GM19397 (cell line): Measurements from ENCODE around the gene INPP5D.
"Not testable (repeated sequence)": the region's sequence is repeated elsewhere in the genome, so short reads cannot be mapped to it uniquely, and the experiment has no call there.

Source experiments
- ATAC-seq: cut with Tn5 transposase; IDR thresholded peaks from one replicate; pipeline ENCODE4 v1.9.1; 2021; ENCODE audit warnings: mild to moderate bottlenecking, moderate library complexity; ENCODE audit not compliant: unreplicated experiment

INPP5D gene

DNA sequence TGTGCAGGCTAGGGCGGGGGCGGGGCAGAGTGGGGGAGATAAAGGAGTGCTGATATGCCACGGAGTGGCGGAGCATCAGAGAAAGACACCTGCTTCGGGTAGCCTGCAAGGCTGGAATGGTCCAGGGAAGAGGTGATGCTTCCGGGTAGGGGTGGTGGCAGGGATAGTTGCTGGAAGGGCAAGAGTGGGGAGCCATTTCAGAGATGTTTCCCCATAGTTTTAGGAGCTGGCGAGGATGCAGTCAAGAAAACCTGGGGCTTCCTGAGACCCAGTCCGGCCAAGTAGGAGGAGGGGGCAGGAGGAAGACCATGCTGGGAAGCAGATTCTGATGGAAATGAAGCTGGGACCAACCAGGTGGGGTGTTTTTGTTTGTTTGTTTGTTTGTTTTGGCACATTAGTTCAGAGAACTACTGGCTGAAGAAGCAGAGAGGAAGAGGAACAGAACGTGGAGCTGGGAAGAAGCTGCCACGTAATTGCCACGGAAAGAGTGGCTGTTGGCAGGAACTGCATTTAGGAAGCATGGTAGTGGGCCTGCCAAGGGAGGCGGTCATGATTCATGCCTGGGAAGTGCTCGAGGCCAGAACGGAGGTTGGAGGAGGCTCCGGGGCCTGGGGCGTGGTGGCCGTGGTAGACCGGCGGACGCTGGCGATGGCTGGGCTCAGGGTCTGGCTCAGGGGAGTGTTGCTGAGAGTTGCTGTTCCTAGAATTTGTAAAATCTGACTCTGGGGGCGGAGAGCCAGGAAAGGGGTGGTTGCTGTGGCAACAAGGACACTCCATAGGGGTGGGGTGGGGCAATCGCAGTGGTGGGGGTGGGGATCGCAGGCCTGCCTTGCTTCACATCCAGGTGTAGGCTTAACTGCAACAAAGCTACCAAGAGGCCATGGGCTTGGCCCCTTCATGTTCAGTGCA lies 8.6 kb upstream of the INPP5D start:
- no peak for ATAC-seq

DNA sequence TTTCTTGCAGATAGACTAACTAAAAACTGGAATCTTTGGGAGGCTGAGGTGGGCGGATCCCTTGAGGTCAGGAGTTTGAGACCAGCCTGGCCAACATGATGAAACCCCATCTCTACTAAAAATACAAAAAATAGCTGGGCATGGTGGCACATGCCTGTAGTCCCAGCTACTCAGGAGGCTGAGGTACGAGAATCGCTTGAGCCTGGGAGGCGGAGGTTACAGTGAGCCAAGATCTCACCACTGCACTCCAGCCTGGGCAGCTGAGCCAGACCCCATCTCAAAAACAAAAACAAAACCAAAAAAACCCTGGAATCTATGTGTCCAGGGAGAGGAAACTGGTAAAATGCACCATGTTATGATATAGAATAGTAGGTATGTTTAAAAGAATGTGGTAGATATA lies 7.6 kb upstream of the INPP5D start:
- not testable (repeated sequence) for ATAC-seq

DNA sequence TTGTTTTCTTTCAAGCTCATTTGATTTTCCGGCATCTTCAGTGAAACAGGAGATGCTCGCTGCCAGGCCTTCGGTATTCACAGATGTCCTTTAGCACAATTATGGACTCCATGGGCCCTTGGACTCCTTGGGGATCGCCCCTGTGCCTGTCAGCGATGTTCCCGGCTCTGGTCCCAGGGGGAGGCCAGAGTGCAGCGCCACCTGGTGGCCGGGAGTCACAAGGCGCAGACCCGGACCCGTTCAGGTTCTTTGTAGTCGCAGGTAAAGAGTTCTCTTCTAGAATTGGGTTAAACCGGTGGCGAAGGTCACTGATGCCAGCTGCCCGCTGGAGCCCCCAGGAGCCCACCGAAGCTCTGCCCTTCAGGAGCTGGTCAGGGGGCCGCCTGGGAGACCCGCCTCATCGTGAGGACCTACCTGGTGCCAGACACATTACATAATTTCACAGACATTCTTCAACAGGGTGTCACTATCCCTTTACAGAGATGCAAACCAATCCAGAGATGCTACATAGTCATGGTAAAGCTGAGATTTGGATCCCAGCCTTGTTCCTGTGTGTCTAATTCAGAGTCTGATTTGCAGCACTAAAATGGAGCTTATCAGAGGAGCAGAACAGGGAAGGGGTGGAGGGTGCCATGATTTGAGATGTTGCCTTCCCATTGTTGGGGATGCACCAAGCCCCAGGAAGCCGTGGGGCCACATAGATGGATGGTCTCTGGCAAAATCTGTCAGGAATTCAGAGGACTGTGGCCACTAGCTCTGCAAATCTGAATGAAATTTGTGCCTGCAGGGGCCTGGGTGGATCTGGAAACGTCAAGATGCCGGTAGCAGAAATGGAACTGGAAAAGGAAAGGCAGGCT lies 6.0 kb upstream of the INPP5D start:
- ATAC-seq: no peak

DNA sequence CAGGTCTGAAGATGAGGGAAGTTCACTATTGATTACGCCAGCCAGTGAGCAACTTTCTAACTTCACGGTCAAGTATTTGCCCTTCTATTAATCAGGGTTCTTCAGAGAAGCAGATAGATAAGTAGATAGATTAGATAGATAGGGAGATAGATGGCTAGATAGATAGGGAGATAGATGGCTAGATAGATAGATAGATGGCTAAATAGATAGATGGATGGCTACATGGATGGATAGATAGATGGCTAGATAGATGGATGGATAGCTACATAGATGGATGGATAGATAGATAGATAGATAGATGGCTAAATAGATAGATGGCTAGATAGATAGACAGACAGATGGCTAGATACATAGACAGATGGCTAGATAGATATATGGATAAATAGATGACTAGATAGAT lies 4.8 kb upstream of the INPP5D start:
- no peak for ATAC-seq

DNA sequence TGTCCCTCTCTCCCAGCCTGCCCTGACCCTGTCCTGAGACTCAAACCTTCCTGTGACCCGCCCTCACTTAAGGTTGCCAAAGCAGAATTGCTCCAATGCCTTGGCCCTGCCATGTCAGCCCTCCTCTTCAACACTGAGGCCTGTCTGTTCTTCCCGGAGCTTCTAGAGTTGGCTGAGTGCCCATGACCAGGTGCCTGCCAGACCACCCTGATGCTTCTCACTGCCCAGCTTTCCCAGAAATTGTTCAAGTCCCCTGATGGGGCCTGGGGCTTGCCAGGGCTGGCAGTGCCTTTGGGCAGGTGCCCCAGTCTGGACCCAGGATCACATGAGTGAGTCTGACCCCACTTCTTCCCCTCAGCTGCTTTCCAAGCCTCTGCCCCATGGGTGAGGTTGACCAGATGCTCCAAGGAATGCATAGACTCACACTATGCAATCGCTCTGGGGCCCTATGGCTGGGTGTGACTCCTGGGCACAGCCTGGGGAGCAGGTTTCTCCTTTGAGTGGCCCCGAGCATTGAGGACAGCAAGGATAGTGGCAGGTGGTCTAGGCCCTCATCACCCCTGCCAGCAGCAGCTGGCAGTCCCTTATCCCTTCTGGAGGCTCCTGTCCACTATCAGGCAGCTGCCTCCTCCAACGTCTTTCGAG lies 3.1 kb upstream of the INPP5D start:
- ATAC-seq: no peak

DNA sequence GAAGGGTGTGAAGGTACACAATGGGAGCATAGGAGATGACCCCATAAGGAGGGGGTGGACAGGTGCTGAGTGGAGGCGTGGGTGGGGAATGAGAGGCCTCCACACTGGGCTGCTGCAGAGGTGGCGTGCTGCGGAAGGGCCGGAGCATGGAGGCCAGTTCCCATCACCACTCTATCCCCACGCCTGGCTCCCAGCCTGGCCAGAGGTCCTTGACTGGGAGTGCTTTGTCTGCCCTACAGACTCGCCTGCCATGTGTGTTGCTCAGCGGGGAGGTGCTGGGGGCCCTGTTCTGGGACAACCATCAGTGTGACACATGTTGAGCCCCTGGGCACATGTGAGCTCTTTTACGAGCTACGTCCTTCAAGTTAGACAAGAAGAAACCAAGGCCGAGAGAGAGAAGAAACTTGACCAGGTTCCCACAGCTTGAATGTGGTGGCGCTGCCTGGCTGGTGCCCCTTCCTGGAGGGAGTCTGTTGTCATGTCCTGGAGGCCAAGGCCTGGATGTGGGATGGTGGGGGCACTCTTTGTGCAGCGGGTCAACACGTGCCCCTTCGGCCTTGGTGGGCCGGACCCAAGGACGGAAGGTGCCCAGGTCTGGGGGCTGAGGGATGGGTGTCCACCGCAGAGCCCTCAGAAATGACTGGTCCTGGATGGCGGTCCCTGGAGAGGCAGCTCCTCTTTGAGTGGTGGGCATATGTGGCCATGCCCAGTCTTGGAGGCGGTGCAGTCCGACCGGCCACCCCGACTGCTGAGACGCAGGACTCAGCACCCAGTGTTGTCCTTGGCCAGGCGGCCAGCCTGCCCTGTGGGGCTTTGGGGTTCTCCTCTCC lies 1.2 kb upstream of the INPP5D start:
- no peak for ATAC-seq

DNA sequence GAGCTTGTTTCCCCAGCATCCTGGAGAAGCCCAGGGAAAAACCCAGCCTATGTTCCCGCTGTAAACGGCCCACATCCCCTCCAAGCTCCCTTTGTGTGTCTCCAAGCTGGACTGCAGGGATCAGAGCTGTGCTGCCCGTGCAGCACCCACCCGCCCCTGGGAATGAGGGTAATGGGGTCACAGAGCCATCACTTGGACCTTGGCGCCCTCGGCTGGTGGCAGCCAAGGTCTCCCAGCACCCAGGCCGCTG lies 670 bp upstream of the INPP5D start:
- ATAC-seq: no peak

DNA sequence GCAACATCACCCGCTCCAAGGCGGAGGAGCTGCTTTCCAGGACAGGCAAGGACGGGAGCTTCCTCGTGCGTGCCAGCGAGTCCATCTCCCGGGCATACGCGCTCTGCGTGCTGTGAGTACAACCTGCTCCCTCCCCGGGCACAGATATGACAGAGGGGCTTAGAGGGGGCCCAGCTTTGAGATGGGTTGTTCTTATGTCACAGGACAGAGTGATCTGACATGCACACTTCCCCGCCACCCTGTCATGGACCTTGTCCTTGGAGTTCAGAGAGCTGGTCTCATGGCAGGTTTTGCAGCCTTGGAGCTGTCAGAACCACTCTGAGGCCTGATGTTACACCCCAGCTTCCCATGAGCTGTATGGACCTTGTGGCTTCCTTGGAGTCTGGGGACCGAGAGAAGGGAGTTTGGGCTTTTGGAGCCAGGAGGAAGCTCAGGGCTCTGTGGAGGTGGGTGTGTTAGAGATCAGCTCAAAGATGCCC lies 398 bp downstream of the INPP5D start:
- no peak for ATAC-seq

DNA sequence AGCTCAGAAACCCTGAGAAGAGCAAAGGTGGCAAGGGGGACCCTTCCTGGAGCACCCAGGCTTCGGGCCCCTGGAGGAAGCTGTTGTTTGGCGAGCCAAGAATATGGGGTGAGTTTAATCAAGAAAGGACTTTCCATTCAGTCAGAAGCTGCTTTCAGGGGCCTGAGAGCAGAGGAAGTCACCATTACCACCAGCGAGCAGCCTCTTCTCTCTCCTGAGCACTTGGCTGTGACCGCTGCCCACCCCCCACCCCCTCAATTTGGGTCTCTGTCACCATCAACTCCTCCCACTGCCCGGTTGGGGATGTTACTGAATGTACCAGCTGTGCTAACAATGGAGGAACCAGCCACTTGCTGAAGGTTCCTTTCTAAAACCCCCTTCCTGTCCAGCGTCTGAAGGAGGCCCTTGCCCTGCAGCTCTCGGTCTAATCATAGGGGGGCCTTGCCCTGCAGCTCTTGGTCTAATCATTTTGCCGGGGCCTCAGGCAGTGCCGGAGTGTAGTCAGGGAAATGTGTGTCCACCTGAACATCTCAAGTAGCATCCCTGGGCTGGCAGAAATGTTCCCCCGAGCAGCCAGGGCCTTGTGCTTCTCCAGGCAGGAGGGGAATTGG lies 943 bp downstream of the INPP5D start:
- no peak for ATAC-seq

DNA sequence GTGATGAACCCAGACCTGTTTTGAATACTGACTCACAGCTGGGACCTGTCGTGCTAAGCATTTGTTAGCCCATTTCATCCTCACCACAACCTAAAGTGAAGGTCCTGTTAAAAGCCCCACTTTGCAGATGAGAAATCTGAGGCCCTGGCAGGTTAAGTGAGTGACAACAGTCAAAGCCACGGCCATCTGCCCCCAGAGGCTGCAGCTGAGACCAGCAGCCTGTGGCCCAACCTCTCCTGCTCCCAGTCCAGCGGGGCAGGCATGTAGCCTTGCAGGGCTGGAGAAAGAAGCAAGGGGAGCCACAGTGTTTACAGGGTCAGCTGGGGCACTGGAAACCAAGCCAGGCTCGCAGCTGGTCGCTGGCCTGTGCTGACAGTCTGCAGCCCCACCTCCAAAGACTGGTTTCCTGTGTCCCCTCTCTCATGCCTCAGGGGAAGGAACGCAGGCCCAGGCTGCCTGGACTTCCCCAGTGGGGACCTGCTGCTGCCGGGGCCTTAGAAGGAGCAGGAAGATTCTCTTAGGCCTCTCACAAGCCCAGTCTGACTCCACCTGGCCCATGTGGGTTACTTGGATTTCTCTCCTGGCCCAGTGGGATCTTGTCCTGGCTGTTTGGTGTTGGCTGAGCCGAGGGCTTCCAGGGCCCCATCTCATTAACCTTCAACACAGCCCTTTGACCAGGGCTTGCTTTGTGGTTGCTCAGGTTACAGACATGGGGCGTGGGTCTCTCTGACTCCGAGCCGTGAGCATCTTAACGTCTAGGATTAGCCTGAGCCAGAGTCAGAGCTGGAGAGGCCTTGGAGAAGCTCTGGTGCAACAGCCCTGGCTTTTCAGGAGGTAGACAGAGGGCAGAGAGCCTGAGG lies 1.7 kb downstream of the INPP5D start:
- no peak for ATAC-seq

DNA sequence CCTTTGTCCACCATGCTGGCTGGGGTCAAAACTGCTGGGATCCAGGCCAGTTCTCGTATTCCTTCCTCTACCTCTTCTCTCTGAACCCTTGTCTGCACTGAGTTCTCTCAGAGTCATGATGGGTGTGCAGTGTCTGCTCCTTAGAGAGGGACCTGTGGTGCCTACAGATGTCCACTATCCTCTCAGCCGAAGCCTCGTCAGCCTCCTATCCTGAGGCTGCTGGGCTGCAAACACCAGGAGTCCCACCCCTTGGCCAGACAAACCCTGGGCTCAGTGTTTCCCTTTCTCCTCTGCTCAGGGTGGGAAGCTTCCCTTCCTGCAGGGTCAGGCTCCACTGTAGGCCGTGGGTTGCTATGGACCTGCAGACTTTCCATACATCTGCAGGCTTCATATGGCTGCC lies 2.3 kb downstream of the INPP5D start:
- ATAC-seq: no peak

DNA sequence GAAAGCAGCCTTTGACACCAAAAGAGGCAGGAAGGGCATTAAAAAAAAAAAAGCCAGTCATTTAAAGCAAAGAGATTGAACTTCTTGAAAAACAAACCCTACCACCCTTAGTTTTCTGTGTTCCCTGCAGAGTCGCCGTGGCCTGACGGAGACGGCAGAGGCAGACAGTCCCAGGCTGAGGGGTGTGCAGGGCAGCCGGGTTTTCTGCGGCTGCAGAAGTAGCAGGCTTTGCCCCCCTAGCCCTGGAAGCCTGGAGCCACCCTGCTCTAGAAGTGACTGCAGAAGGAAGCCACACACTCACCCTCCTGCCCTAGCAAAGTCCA lies 2.8 kb downstream of the INPP5D start:
- ATAC-seq: no peak

DNA sequence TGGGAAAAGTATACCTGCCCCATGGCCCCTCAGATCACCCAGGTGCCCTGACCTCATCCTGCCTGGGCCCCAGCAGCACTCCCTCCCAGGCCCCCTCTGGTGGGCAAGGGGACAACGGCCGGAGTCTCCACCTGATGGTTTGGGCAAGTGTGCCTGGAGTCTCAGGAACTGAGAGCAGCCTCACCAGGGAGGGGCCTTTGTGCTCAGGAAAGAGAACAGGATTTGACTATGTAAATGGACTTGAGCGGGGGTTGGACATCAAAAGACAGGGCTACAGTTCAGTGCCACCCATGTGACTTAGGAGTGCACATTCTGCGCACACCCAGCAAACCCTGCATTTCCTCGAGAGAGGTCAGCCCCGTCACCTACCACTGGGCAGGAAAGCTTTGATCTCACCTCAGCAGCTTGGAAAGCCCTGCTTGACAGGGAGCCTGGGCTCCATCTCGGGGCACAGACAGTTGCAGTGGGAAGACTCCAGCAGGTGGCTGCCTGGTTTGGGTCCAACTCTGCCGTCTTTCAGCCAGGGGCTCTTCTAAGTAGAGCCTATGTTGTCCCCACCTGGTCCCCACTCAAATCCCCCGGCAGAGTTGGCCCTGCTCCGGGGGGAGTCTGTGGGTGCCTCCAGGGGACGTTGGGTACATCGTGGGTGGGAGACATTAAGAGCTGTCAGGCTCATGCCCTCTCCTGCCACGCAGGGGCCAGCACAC lies 3.3 kb downstream of the INPP5D start:
- peak; percentile 35 for ATAC-seq

DNA sequence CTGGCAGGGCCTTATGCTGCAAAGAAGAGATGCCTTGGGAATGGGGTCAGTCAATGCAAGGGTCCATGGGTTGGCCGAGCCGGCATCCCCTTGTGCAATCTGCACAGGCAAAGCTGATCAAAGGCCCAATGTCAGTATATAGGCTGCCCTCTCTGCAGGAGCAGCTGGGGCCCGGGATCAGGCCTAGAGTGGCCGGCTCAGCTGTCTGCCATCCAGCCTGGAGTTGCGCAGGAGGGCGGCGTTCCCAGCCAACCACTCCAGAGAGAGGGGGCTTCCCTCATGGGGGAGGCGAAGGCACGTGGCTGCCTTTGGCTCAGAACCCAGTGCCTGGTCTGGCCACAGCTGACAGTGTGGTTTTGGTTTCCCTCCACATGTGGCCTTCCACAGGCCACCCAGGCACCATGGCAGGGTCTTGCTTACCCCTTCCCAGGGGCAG lies 3.9 kb downstream of the INPP5D start:
- ATAC-seq: no peak

DNA sequence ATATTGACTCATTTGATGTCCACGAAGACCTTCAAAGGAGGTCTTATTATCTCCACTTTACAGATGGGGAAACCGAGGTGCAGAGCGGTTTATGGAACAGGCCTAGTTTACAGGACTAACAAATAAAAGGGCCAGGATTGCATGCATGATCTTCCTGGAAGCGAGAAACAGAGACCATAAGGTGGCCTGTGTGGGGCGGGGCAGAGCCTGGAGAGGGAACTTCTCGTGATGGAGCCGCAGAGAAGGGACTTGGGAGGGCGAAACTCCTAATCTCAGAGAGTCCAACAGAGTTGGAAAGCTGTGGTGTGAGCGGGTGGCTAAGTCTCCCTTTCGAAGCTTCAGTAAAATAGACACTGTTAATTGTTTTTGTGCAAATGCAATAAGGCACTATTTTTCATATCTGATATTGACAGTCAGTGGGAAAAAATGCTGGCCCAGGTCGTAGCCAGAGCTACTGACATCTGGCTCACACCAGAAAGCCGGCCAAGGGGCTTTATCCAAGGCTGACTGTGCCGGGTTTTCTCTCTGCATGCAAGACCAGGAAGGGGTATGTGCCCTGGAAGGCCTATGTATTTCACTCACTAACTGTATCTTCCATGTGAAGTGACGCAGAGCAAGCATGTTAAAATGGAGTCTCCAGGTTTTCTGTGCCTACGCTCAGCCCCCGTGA lies 4.5 kb downstream of the INPP5D start:
- ATAC-seq: no peak

DNA sequence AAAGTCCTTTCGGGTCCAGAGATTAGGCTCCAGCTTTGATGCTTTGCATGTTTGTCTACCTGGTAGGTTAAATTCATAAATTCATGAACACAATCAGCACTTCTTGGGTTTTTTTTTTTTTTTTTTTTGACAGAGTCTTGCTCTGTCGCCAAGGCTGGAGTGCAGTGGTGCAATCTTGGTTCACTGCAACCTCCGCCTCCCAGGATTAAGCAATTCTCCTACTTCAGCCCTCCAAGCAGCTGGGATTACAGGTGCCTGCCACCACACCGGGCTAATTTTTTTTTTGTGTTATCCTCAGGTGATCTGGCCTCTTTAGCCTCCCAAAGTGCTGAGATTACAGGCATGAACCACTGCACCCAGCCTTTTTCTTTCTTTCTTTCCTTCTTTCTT lies 5.1 kb downstream of the INPP5D start:
- ATAC-seq: not testable (repeated sequence)

DNA sequence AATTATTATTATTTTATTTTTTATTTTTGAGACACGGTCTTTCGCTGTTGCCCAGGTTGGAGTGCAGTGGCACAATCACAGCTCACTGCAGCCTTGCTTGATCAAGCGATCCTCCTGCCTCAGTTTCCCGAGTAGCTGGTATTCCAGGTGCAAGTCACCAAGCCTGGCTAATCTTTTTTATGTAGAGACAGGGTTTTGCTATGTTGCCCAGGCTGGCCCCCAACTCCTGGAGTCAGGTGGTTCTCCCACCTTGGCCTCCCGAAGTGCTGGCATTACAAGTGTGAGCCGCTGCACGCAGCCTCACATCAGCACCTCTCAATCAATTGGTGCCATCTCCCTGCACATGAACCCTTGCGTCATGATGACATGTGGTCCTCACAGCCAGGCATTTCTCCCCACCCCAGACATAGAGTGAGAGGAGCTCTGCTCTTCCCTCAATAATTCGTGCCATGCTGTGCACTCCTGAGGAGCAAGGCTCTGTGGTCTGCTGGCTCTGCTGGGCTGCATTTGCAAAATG lies 5.9 kb downstream of the INPP5D start:
- ATAC-seq: no peak

DNA sequence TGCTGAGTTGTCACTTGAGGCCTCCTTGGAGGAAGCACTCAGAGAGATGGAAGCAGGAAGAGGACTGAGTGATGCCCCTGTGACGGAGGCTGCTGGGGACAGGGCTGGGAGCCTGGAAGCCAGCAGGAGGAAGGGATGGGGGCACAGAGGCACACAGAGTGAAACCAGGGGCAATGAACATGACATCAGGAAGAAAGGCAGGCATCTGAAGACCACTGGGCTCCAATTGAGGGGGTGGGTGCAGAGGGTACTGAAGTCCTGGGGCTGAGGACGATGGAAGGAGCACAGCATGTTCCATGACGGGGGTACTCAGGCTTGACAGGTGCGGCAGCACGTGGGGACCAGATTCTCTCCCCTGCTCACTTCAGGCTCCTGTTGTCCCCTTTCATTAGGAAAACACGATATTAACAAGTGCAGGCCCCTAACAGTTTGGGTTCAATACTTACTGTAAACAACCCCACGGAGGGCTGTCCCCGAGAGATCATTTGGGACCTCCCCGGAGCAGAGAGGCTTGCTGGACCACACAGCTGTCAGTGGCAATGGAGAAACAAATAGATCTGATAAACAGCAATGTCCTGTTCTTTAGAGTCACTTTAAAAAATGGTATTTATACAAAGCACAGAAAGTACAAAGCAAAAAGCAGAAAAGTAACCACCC lies 8.7 kb downstream of the INPP5D start:
- no peak for ATAC-seq
